NCI-H1436 (cell line): ENCODE data around the gene MAS1.
"Not testable (repeated sequence)": the region's sequence is repeated elsewhere in the genome, so short reads cannot be mapped to it uniquely, and the experiment has no call there.

Experiments
- DNase-seq: peaks from one replicate; lab custom pipeline; 2025; lab: John Stamatoyannopoulos, UW

Gene MAS1

DNA sequence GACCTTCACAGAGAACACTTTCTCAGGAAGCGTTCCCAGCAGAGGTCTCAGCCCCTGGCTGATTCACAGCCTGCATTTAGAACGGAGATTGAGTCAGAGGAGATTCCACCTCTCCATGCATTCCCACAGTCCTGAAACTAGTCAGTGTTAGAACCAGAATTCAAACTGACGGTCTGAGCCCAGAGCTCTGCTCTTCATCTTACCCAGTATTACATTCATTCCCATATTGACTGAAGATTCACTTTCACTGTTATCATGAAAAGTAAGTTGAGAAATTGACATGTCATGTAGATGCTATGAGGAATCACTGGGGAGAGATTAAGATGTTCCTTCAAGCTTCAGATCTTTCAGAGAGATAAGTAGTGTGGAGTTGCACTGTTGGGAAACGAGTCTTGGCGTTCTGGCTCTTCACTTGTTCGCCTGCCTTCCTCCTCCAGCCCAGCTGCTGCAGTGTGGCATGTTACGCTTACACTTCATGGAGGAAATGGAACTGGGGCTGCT lies 28.3 kb downstream of the MAS1 start:
- no peak for DNase-seq

DNA sequence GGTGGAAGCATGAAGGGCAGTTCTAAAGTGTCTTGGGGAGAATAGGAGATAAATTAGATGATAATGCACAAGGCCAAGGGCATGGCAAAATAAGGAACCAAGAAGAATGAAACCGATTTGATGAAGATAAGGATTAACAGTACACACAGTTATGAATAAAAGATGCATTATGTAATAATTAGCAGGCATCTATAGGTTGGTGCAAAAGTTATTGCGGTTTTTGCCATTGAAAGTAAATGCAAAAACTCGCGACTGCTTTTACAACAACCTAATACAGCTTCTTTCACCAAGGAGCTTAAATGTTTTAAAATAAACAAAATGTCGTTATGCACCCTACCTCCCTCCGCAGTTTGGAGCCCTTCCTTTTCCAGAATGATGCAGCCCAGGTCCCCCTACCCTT lies 29.0 kb downstream of the MAS1 start:
- no peak for DNase-seq

DNA sequence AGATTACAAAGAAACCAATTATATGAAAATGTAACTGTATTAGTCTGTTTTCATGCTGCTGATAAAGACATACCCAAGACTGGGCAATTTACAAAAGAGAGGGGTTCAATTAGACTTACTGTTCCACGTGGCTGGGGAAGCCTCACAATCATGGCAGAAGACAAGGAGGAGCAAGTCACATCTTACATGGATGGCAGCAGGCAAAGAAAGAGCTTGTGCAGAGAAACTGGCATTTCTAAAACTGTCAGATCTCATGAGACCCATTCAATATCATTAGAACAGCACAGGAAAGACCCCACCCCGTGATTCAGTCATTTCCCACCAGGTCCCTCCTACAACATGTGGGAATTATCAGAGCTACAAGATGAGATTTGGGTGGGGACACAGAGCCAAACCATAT lies 33.4 kb downstream of the MAS1 start:
- not testable (repeated sequence) for DNase-seq

DNA sequence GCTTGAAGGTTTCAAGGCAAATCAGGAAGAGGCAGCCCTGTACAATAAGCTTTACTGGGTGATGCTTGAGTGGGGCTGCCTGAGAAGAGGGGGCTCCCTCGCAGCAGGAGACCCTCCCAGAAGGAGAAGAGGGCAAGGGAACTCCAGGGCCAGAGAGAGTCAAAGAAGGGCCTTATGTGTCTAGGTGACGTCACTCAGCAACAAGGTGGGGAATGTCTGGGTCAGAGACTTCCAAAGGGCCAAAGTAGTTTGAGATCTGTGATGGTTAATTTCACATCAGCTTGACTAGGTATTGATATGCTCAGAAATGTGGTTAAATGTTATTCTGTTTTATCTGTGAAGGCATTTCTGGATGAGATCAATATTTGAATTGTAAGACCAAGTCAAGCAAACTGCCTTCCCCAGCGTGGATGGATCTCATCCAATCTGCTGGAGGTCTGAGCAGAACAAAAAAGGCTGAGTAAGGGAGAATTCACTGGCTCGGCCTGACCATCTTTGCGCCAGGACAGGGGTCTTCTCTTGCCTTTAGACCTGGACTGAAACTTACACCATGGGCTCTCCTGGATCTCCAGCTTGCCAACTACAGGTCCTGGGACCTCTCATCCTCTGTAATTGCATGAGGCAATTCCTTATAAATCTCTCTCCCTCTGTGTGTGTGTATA lies 35.9 kb downstream of the MAS1 start:
- DNase-seq = no peak

- no peak for DNase-seq
Measured at GRCh38 chr6:159929819-159930218, 39.0 kb downstream of the MAS1 start.

DNA sequence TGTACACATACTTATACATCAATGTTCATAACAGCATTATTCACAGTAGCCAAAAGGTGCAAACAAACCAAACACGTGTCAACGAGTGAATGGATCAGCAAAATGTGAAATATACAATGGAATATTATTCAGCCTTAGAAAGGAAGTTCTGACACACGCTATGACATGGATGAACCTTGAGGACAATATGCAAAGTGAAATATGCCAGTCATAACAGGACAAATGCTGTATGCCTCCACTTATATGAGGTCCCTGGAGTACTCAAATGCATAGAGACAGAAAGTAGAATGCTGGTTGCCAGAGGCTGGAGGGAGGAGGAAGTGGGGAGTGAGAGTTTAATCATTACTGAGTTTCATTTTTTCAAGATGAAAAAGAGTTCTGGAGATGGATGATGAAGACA lies 40.3 kb downstream of the MAS1 start:
- DNase-seq = no peak

DNA sequence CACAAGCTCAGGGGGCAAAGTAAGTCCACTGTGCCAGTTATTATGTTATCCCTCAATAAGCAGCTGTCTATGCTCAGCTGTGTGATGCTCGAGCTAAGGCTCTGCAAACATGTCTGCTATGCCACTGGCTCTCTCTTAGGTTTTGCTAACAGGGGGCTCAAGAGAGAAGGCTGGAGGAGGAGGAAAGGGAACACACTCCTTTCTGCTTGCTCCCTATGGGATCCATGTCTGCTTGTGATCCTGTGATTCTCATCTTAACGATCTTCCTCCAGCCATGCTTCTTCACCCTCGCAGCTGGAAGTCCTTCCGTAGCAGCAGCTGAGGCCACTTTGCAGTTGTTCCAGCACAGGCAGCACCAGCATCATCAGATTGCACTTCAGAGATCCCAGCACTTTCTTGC lies 41.1 kb downstream of the MAS1 start:
- DNase-seq = no peak

- DNase-seq = no peak
Measured at GRCh38 chr6:159933077-159933476, 42.3 kb downstream of the MAS1 start.

GRCh38 chr6:159934181-159934580 lies 43.4 kb downstream of the MAS1 start:
- DNase-seq = no peak

DNA sequence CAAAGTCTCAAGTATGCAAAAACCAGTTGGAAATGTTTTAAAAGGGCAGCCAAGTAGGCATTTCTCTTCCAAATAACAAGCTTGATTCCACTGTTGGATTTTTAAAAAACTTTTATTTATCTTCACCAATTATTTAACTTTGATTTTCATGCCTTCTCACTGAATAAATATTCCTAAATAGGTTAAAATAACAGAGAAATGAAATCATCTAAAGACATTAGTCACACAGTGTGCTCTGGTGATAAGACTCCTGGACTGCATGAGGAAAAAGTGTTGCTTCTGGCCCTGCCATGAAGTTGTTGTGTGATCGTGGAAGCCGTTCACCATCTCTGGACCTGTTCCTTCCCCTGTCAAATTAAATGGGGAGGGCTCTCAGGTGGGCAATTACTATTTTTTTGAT lies 44.3 kb downstream of the MAS1 start:
- no peak for DNase-seq

DNA sequence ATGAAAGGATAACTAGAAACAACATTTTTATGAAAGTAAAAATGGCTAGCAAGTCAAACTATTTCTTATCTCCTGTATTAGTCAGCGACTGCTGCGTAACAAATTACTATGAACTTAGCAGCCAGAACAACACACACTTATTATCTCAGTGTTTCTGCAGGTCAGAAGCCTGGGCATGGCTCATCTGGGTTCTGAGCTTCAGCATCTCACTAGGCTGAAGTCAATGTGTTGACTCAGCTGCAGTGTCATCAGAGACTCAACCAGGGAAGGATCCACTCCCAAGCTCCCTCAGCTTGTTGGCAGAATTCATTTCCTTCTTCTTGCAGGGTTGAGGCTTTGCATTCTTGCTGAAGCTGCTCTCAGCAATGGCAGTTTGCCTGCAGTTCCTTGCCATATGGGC lies 44.8 kb downstream of the MAS1 start:
- no peak for DNase-seq

GRCh38 chr6:159939591-159940016 lies 48.8 kb downstream of the MAS1 start:
- DNase-seq = no peak
